ENCODE measurements around the gene FIBIN.

The FIBIN gene

GRCh38 chr11:27022659-27023251, 28.8 kb downstream of the FIBIN start:
- DNase-seq (ENCODE audit: low spot score in 2 of 2) = no peak
- in situ Hi-C loops (cut with MboI; ENCODE audit: low sequenced_read_pairs) = no loop called here

GRCh38 chr11:27024865-27025264, 31.0 kb downstream of the FIBIN start:
- in situ Hi-C loops (cut with MboI; ENCODE audit: low sequenced_read_pairs) = no loop called here
- Histone ChIP-seq H3K36me3 (replicated peaks) (no peaks in the 10 kb centered on the region), H3K4me1 (no peaks in the 10 kb centered on the region; the same call in 1 of the 2 replicates), H3K4me3 (no peak overlapping the region), H3K27me3 (ENCODE audit: low read depth) (no peaks in the 10 kb centered on the region), H3K9me3 (no peaks in the 10 kb centered on the region)
- DNase-seq (ENCODE audit: low spot score in 2 of 2) = no peak

More at GRCh38 chr11:27022659-27023251, 28.8 kb downstream of the FIBIN start:
- Histone ChIP-seq H3K4me3 (no peak overlapping the region), H3K9me3 (no peaks in the 10 kb centered on the region), H3K36me3 (replicated peaks) (no peaks in the 10 kb centered on the region), H3K27me3 (ENCODE audit: low read depth) (no peaks in the 10 kb centered on the region), H3K4me1 (no peaks in the 10 kb centered on the region; the same call in 1 of the 2 replicates)

GRCh38 chr11:27025312-27025955, 31.5 kb downstream of the FIBIN start:
- no peaks in the 10 kb centered on the region for H3K9me3 ChIP-seq
- H3K4me1 ChIP-seq = no peaks in the 10 kb centered on the region; the same call in 1 of the 2 replicates
- no peaks in the 10 kb centered on the region for H3K27me3 ChIP-seq (ENCODE audit: low read depth)
- H3K36me3 ChIP-seq (replicated peaks) = no peaks in the 10 kb centered on the region
- DNase-seq (ENCODE audit: low spot score in 2 of 2) = no peak
- H3K4me3 ChIP-seq = no peak overlapping the region
- in situ Hi-C loops (cut with MboI; ENCODE audit: low sequenced_read_pairs) = no loop called here

- no peak for DNase-seq (ENCODE audit: low spot score in 2 of 2)
- in situ Hi-C loops (cut with MboI; ENCODE audit: low sequenced_read_pairs) = no loop called here
- Histone ChIP-seq H3K4me1 (no peaks in the 10 kb centered on the region; the same call in 1 of the 2 replicates), H3K4me3 (no peak overlapping the region), H3K9me3 (no peaks in the 10 kb centered on the region), H3K36me3 (replicated peaks) (no peaks in the 10 kb centered on the region), H3K27me3 (ENCODE audit: low read depth) (no peaks in the 10 kb centered on the region)
Measured at GRCh38 chr11:27025957-27026733, 32.2 kb downstream of the FIBIN start.

GRCh38 chr11:27028561-27028965, 34.7 kb downstream of the FIBIN start:
- Histone ChIP-seq H3K36me3 (replicated peaks) (no peaks in the 10 kb centered on the region), H3K9me3 (no peaks in the 10 kb centered on the region), H3K4me1 (no peaks in the 10 kb centered on the region; the same call in 1 of the 2 replicates), H3K4me3 (no peak overlapping the region), H3K27me3 (ENCODE audit: low read depth) (no peaks in the 10 kb centered on the region)
- no peak for DNase-seq (ENCODE audit: low spot score in 2 of 2)
- in situ Hi-C loops (cut with MboI; ENCODE audit: low sequenced_read_pairs) = no loop called here

GRCh38 chr11:27029966-27030365, 36.1 kb downstream of the FIBIN start:
- in situ Hi-C loops (cut with MboI; ENCODE audit: low sequenced_read_pairs) = no loop called here
- Histone ChIP-seq H3K4me1 (no peaks in the 10 kb centered on the region; the same call in 1 of the 2 replicates), H3K9me3 (no peaks in the 10 kb centered on the region), H3K27me3 (ENCODE audit: low read depth) (no peaks in the 10 kb centered on the region), H3K36me3 (replicated peaks) (no peaks in the 10 kb centered on the region), H3K4me3 (no peak overlapping the region)
- DNase-seq (ENCODE audit: low spot score in 2 of 2) = no peak

- Histone ChIP-seq H3K9me3 (no peaks in the 10 kb centered on the region), H3K4me1 (no peaks in the 10 kb centered on the region), H3K4me3 (no peak overlapping the region), H3K36me3 (replicated peaks) (no peaks in the 10 kb centered on the region), H3K27me3 (ENCODE audit: low read depth) (no peaks in the 10 kb centered on the region)
- in situ Hi-C loops (cut with MboI; ENCODE audit: low sequenced_read_pairs) = no loop called here
- no peak for DNase-seq (ENCODE audit: low spot score in 2 of 2)
Measured at GRCh38 chr11:27031754-27032153, 37.8 kb downstream of the FIBIN start.

- DNase-seq (ENCODE audit: low spot score in 2 of 2) = no peak
- in situ Hi-C loops (cut with MboI; ENCODE audit: low sequenced_read_pairs) = no loop called here
Measured at GRCh38 chr11:27039873-27040272, 46.0 kb downstream of the FIBIN start.

GRCh38 chr11:27040302-27041115, 46.6 kb downstream of the FIBIN start, which contains the start of gene BBOX1:
BBOX1 (plus strand) TSS chr11:27040815; CDS start chr11:27055431, 14,616 bp downstream.
- no peaks in the 10 kb centered on the region for H3K27me3 ChIP-seq (ENCODE audit: low read depth)
- no peak for DNase-seq (ENCODE audit: low spot score in 2 of 2)
- no peaks in the 10 kb centered on the region for H3K9me3 ChIP-seq
- no peak within 1 kb of the TSS for H3K4me3 ChIP-seq
- in situ Hi-C loops (cut with MboI; ENCODE audit: low sequenced_read_pairs) = no loop called here
- H3K4me1 ChIP-seq = no peaks in the 10 kb centered on the region
- no peaks in the 10 kb centered on the region for H3K36me3 ChIP-seq (replicated peaks)

More at GRCh38 chr11:27039873-27040272, 46.0 kb downstream of the FIBIN start:
- Histone ChIP-seq H3K4me1 (no peaks in the 10 kb centered on the region), H3K36me3 (replicated peaks) (no peaks in the 10 kb centered on the region), H3K9me3 (no peaks in the 10 kb centered on the region), H3K4me3 (no peak overlapping the region), H3K27me3 (ENCODE audit: low read depth) (no peaks in the 10 kb centered on the region)

GRCh38 chr11:27041141-27041899, 47.4 kb downstream of the FIBIN start:
- no peaks in the 10 kb centered on the region for H3K4me1 ChIP-seq
- H3K27me3 ChIP-seq (ENCODE audit: low read depth) = no peaks in the 10 kb centered on the region
- in situ Hi-C loops (cut with MboI; ENCODE audit: low sequenced_read_pairs) = no loop called here
- no peaks in the 10 kb centered on the region for H3K9me3 ChIP-seq
- no peaks in the 10 kb centered on the region for H3K36me3 ChIP-seq (replicated peaks)
- no peak for DNase-seq (ENCODE audit: low spot score in 2 of 2)
- H3K4me3 ChIP-seq = no peak overlapping the region

Data from HAP-1 (cell line).